Endothelial cell of umbilical vein (primary cell): ENCODE results near the gene TM4SF20. TPM values are rescaled to one million over a fixed set of nuclear protein-coding genes. Genes with fewer than 3 reads are reported as not detected.

ENCODE experiments used
- BruUV-seq: library from RNA; stranded (reverse); fragments of 400-500 nt; replicated peaks from 2 replicates; lab custom pipeline; 2021; lab: Mats Ljungman, UMichigan
- CTCF ChIA-PET: fragments of 300-600, 350-600 bp; sonication (Branson Sonifier 250); formaldehyde crosslinking; loops from one replicate; lab custom pipeline; 2021; ENCODE audit warnings: antibody characterized with exemption, inconsistent platforms; lab: Charles Lee
- POLR2A ChIA-PET: fragments of 300-600, 350-600 bp; sonication (Branson Sonifier 250); formaldehyde crosslinking; loops from one replicate; lab custom pipeline; 2021; ENCODE audit warnings: antibody characterized with exemption, inconsistent platforms; lab: Charles Lee
- DNase-seq: peaks from one replicate; pipeline ENCODE4 v3.0.0-alpha.2; 2011; ENCODE audit warnings: low read depth, low spot score
- FAIRE-seq: peaks from 2 replicates; lab custom pipeline; 2011; peaks lifted over from hg19 to GRCh38; lab: Jason Lieb, UNC
- H2AFZ ChIP-seq: 2 replicates; pipeline ENCODE4 v1.6.0; 2012; ENCODE audit warnings: low read depth, low read length, control low read depth, inconsistent platforms
- H3K27ac ChIP-seq: 2 replicates; pipeline ENCODE4 v1.5.1; 2011; ENCODE audit warnings: low read depth, mild to moderate bottlenecking, control low read depth, low read length, moderate library complexity; ENCODE audit not compliant: insufficient read depth
- H3K27me3 ChIP-seq, 2 experiments: 2 replicates each; pipeline versions ENCODE4 v1.6.0 to v1.6.1; 2011; ENCODE audit warnings: low read length in 2 of 2, mixed read lengths in 1 of 2; ENCODE audit not compliant: control insufficient read depth in 2 of 2, insufficient read depth in 2 of 2
- H3K36me3 ChIP-seq, 2 experiments: 2 replicates in 1 of 2; 3 replicates in 1 of 2; pipeline ENCODE4 v1.5.1; 2011; ENCODE audit warnings: low read length in 2 of 2, mild to moderate bottlenecking in 1 of 2, moderate library complexity in 1 of 2; ENCODE audit not compliant: control insufficient read depth in 2 of 2, insufficient read depth in 2 of 2; ENCODE audit errors: extremely low read depth in 1 of 2
- H3K4me1 ChIP-seq: 3 replicates; pipeline ENCODE4 v1.5.1; 2011; ENCODE audit warnings: mild to moderate bottlenecking, low read length; ENCODE audit not compliant: control insufficient read depth, insufficient read depth; ENCODE audit errors: extremely low read depth
- H3K4me2 ChIP-seq: 2 replicates; pipeline ENCODE4 v1.6.1; 2011; ENCODE audit warnings: low read length, control low read depth, mixed read lengths; ENCODE audit not compliant: insufficient read depth
- H3K4me3 ChIP-seq, 3 experiments: fragments of 200-600 bp in 1 of 3; sonication (generic), shearing (Covaris generic) in 1 of 3; replicated peaks in 1 of 3; 2 replicates each; pipeline ENCODE4 v1.5.1; 2011 to 2016; ENCODE audit warnings: control low read depth in 3 of 3, low read length in 3 of 3, mild to moderate bottlenecking in 2 of 3, inconsistent platforms in 1 of 3, low read depth in 1 of 3, moderate library complexity in 1 of 3; ENCODE audit not compliant: insufficient read depth in 1 of 3
- H3K79me2 ChIP-seq: 2 replicates; pipeline ENCODE4 v1.6.0; 2012; ENCODE audit warnings: low read length, inconsistent platforms; ENCODE audit not compliant: control insufficient read depth, insufficient read depth
- H3K9ac ChIP-seq: replicated peaks from 2 replicates; pipeline ENCODE3; 2011; ENCODE audit warnings: low read length, control low read depth; ENCODE audit not compliant: insufficient read depth; ENCODE audit errors: extremely low read depth
- H3K9me1 ChIP-seq: replicated peaks from 3 replicates; pipeline ENCODE4 v1.6.0; 2011; ENCODE audit warnings: mild to moderate bottlenecking, low read length; ENCODE audit not compliant: control insufficient read depth, insufficient read depth; ENCODE audit errors: extremely low read depth
- H3K9me3 ChIP-seq: replicated peaks from 2 replicates; pipeline ENCODE4 v1.5.1; 2012; ENCODE audit warnings: low read length, inconsistent platforms; ENCODE audit not compliant: control insufficient read depth, insufficient read depth
- H4K20me1 ChIP-seq: replicated peaks from 2 replicates; pipeline ENCODE3; 2011; ENCODE audit warnings: mild to moderate bottlenecking, low read length; ENCODE audit not compliant: control insufficient read depth, insufficient read depth; ENCODE audit errors: extremely low read depth
- CTCF ChIP-seq, 2 donors: IDR thresholded peaks; 1 replicate in 1 of 2; 2 replicates in 1 of 2; pipeline ENCODE4 v1.5.1; 2011; ENCODE audit warnings: low read length in 2 of 2, mild to moderate bottlenecking in 2 of 2, moderate library complexity in 2 of 2, control low read depth in 1 of 2, inconsistent platforms in 1 of 2, low read depth in 1 of 2; ENCODE audit not compliant: insufficient read depth in 1 of 2; ENCODE audit errors: extremely low read depth in 1 of 2
- EZH2 ChIP-seq: IDR thresholded peaks from 2 replicates; pipeline ENCODE4 v1.6.1; 2012; ENCODE audit warnings: borderline replicate concordance, low read depth, mild to moderate bottlenecking, moderate library complexity, low read length, inconsistent platforms; ENCODE audit not compliant: severe bottlenecking
- FOS ChIP-seq: IDR thresholded peaks from 2 replicates; pipeline ENCODE4 v1.6.1; 2011; ENCODE audit warnings: mild to moderate bottlenecking, low read length, moderate library complexity, borderline replicate concordance; ENCODE audit not compliant: insufficient read depth
- GATA2 ChIP-seq: IDR thresholded peaks from 2 replicates; pipeline ENCODE4 v1.7.0; 2011; ENCODE audit warnings: low read depth, mild to moderate bottlenecking, moderate library complexity, mixed read lengths, low read length; ENCODE audit not compliant: insufficient read length, insufficient read depth
- JUN ChIP-seq: IDR thresholded peaks from 2 replicates; pipeline ENCODE4 v1.6.1; 2011; ENCODE audit warnings: borderline replicate concordance, low read depth; ENCODE audit not compliant: insufficient read length, insufficient read depth
- MAX ChIP-seq: IDR thresholded peaks from 2 replicates; pipeline ENCODE4 v1.6.1; 2011; ENCODE audit not compliant: insufficient read depth, insufficient read length
- MYC ChIP-seq: IDR thresholded peaks from one replicate; pipeline ENCODE4 v1.6.1; 2011; ENCODE audit warnings: mild to moderate bottlenecking, low read depth, low read length
- POLR2A ChIP-seq: IDR thresholded peaks from 2 replicates; pipeline ENCODE4 v1.6.1; 2012; ENCODE audit warnings: low read depth, mild to moderate bottlenecking, control low read depth, low read length
- POLR2AphosphoS5 ChIP-seq: IDR thresholded peaks from 2 replicates; pipeline ENCODE4 v1.6.1; 2012; ENCODE audit warnings: low read depth, mild to moderate bottlenecking, control low read depth, low read length, moderate library complexity; ENCODE audit not compliant: insufficient read depth
- dilution Hi-C: fragments of 300-500 bp; cut with MboI; formaldehyde crosslinking; loops from one replicate; pipeline ENCODE4 v1.15.0; 2019; ENCODE audit warnings: low sequenced_read_pairs; ENCODE audit not compliant: extremely low pct_ligation_motif_present
- intact Hi-C: fragments of 100-400 bp; cut with micrococcal nuclease; formaldehyde crosslinking; loops from one replicate; pipeline ENCODE4 v1.10.0; 2022
- polyA plus RNA-seq, 4 experiments: library from polyadenylated mRNA; depleted of rRNA in 3 of 4; stranded (reverse) in 3 of 4; unstranded in 1 of 4; fragments of >200 nt; gene quantifications; 2 replicates each; pipeline versions ENCODE4 v1.2.1 to v1.2.3, GENCODE V29; 2011 to 2012; ENCODE audit warnings: missing spikeins in 1 of 4
- total RNA-seq: library from RNA; stranded (reverse); gene quantifications from 2 replicates; pipeline ENCODE4 v1.2.3, GENCODE V29; 2021

TM4SF20 gene
- total and polyA plus RNA-seq, 2 donors (not counting 3 experiments of a cell fraction or from before 2014, with no cell fraction given), result not detected

DNA sequence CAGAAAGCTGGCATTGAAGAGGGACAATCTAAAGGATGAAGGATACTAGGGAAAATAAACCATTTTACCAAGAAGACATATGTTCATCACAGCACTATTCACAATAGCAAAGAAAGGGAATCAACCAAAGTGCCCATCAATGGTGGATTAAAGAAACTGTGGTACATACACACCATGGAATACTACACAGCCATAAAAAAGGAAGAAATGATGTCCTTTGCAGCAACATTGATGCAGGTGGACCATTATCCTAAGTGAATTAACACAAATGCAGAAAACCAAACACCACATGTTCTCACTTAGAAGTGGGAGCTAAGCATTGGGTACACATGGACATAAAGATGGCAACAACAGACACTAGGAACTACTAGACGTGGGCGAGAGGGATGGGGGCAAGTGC is 61.3 kb downstream of the TM4SF20 start:
- dilution Hi-C loops, result no loop called here
- no peak for DNase-seq

More for the DNA sequence above, 61.3 kb downstream of the TM4SF20 start:
- CTCF ChIA-PET, result no interaction called here
- H3K4me1 ChIP-seq, result no peaks in the 10 kb centered on the region
- intact Hi-C loops, result no loop called here
- H3K4me3 ChIP-seq, result no peak overlapping the region
- H3K36me3 ChIP-seq, result no peaks in the 10 kb centered on the region
- H3K9me1 ChIP-seq, result no peaks in the 10 kb centered on the region
- BruUV-seq, result no TSS peak
- no peak overlapping the region for H3K9ac ChIP-seq
- H3K27ac ChIP-seq, result no peak overlapping the region
- no peak overlapping the region for H3K4me2 ChIP-seq
- POLR2A ChIA-PET, result no interaction called here
- no peak overlapping the region for H2AFZ ChIP-seq
- peaks cover 0 to 2% of the 10 kb centered on the region in 2 experiments for H3K27me3 ChIP-seq
- FAIRE-seq, result no peak
- no peaks in the 10 kb centered on the region for H3K79me2 ChIP-seq
- no peaks in the 10 kb centered on the region for H4K20me1 ChIP-seq
- TF ChIP-seq POLR2AphosphoS5 (no peak), MAX (no peak), CTCF (IDR thresholded peaks at IDR 0.05; ENCODE audit: extremely low read depth in 1 of 2, insufficient read depth in 1 of 2, low read depth in 1 of 2, low read length in 2 of 2) (no peak), MYC (no peak), FOS (no peak), POLR2A (no peak), EZH2 (no peak), JUN (no peak), GATA2 (no peak)
- H3K9me3 ChIP-seq, result no peaks in the 10 kb centered on the region
